ENCODE measurements around the gene ATP8B4.

GRCh38 chr15:49987896-49988295 lies 131.1 kb downstream of the ATP8B4 start:
- TF ChIP-seq CSRNP3 (CRISPR knock-in tag; IDR thresholded peaks at IDR 0.05) (no peak), ZNF70 (CRISPR knock-in tag; IDR thresholded peaks at IDR 0.05) (no peak), OSR1 (CRISPR knock-in tag; IDR thresholded peaks at IDR 0.05) (no peak), ZNF565 (CRISPR knock-in tag; conservative IDR thresholded peaks at IDR 0.05; ENCODE audit: low read depth) (no peak), RARB (CRISPR knock-in tag; IDR thresholded peaks at IDR 0.05) (no peak), CREB5 (CRISPR knock-in tag; IDR thresholded peaks at IDR 0.05; ENCODE audit: low read depth) (no peak), TOX (CRISPR knock-in tag; IDR thresholded peaks at IDR 0.05; ENCODE audit: borderline replicate concordance) (no peak), ARNTL (CRISPR knock-in tag; IDR thresholded peaks at IDR 0.05; ENCODE audit: borderline replicate concordance, low read depth) (no peak), BACH2 (CRISPR knock-in tag; IDR thresholded peaks at IDR 0.05; ENCODE audit: borderline replicate concordance) (no peak), ZFP30 (CRISPR knock-in tag; IDR thresholded peaks at IDR 0.05) (no peak), TSHZ2 (CRISPR knock-in tag; IDR thresholded peaks at IDR 0.05) (no peak), GLIS3 (CRISPR knock-in tag; IDR thresholded peaks at IDR 0.05) (no peak)
- TF ChIP-seq, protein P1, sequence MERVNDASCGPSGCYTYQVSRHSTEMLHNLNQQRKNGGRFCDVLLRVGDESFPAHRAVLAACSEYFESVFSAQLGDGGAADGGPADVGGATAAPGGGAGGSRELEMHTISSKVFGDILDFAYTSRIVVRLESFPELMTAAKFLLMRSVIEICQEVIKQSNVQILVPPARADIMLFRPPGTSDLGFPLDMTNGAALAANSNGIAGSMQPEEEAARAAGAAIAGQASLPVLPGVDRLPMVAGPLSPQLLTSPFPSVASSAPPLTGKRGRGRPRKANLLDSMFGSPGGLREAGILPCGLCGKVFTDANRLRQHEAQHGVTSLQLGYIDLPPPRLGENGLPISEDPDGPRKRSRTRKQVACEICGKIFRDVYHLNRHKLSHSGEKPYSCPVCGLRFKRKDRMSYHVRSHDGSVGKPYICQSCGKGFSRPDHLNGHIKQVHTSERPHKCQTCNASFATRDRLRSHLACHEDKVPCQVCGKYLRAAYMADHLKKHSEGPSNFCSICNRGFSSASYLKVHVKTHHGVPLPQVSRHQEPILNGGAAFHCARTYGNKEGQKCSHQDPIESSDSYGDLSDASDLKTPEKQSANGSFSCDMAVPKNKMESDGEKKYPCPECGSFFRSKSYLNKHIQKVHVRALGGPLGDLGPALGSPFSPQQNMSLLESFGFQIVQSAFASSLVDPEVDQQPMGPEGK (CRISPR knock-in tag; IDR thresholded peaks at IDR 0.05; ENCODE audit: borderline replicate concordance) = no peak
- TF ChIP-seq, protein P2, sequence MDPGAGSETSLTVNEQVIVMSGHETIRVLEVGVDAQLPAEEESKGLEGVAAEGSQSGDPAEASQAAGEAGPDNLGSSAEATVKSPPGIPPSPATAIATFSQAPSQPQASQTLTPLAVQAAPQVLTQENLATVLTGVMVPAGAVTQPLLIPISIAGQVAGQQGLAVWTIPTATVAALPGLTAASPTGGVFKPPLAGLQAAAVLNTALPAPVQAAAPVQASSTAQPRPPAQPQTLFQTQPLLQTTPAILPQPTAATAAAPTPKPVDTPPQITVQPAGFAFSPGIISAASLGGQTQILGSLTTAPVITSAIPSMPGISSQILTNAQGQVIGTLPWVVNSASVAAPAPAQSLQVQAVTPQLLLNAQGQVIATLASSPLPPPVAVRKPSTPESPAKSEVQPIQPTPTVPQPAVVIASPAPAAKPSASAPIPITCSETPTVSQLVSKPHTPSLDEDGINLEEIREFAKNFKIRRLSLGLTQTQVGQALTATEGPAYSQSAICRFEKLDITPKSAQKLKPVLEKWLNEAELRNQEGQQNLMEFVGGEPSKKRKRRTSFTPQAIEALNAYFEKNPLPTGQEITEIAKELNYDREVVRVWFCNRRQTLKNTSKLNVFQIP (CRISPR knock-in tag; IDR thresholded peaks at IDR 0.05; ENCODE audit: borderline replicate concordance, low read depth) = no peak
